Lower leg skin (tissue), 4 donors: ENCODE measurements around the gene CHAT. TPM values are rescaled to one million over a fixed set of nuclear protein-coding genes. Genes with fewer than 3 reads are reported as not detected.

ENCODE experiments used
- DNase-seq, 2 donors: peaks; one replicate each; pipeline ENCODE4 v3.0.0-alpha.2; 2019; ENCODE audit warnings: low spot score in 2 of 2
- H3K4me3 ChIP-seq: fragments of 200-600 bp; sonication (generic); 2 replicates; pipeline ENCODE4 v1.5.1; 2017; ENCODE audit warnings: mild to moderate bottlenecking, low read depth; ENCODE audit not compliant: poor library complexity, severe bottlenecking
- CTCF ChIP-seq, 3 donors: fragments of 450-650 bp; IDR thresholded peaks; one replicate each; pipeline ENCODE4 v1.5.1; 2016; ENCODE audit warnings: antibody characterized with exemption in 3 of 3, mild to moderate bottlenecking in 3 of 3, moderate library complexity in 2 of 3
- POLR2A ChIP-seq, 2 donors: fragments of 450-650 bp; IDR thresholded peaks; one replicate each; pipeline ENCODE4 v1.6.1; 2016 to 2017; ENCODE audit warnings: antibody characterized with exemption in 2 of 2, mild to moderate bottlenecking in 1 of 2, moderate library complexity in 1 of 2
- WGBS, 2 donors: methylation state at CpG; one replicate each; pipeline ENCODE4 v1.1.5; 2018; 5-methylcytosine and 5-hydroxymethylcytosine counted together
- intact Hi-C: fragments of 100-400 bp; cut with DNase I; formaldehyde crosslinking; loops from one replicate; pipeline ENCODE4 v1.15.0; 2023; ENCODE audit warnings: low total_unique reads
- total RNA-seq, 4 donors: library from RNA; depleted of rRNA; stranded (reverse); fragments of >200 nt; gene quantifications; one replicate each; pipeline ENCODE4 v1.1.0, GENCODE V29; 2016

CHAT gene
- total RNA-seq, 4 donors from 2014 or later = not detected

- 64 to 71% methylated on average over 6 of the region's 6 CpGs for WGBS, 2 donors
- intact Hi-C loops = no loop called here
- TF ChIP-seq POLR2A (IDR thresholded peaks at IDR 0.05) (no peak), CTCF (IDR thresholded peaks at IDR 0.05) (no peak)
- no peak for DNase-seq
- H3K4me3 ChIP-seq = no peak overlapping the region
Measured at GRCh38 chr10:49710966-49711365, 97.1 kb downstream of the CHAT start.

- WGBS, 2 donors = 53 to 54% methylated on average over 8 of the region's 8 CpGs
- TF ChIP-seq POLR2A (IDR thresholded peaks at IDR 0.05) (no peak), CTCF (IDR thresholded peaks at IDR 0.05) (no peak)
- H3K4me3 ChIP-seq = no peak overlapping the region
- intact Hi-C loops = no loop called here
- peak in 1 of 2 donors; percentile 36 for DNase-seq
Measured at GRCh38 chr10:49711481-49711880, 97.6 kb downstream of the CHAT start.

- no peak overlapping the region for H3K4me3 ChIP-seq
- peak in 1 of 2 donors; percentile 53 for DNase-seq
- TF ChIP-seq POLR2A (IDR thresholded peaks at IDR 0.05) (no peak), CTCF (IDR thresholded peaks at IDR 0.05) (no peak)
- WGBS, 2 donors = 52 to 62% methylated on average over 5 of the region's 5 CpGs
- intact Hi-C loops = no loop called here
Measured at GRCh38 chr10:49713266-49713665, 99.4 kb downstream of the CHAT start.

Other genes with a start within 250 kb of the CHAT start
- not detected for gene DRGX, start 217.9 kb upstream of the CHAT start, total RNA-seq
- 10 to 100 TPM; 22.7 to 29.7 (median 23.6) TPM for gene ERCC6, start 74.9 kb upstream of the CHAT start, total RNA-seq
- gene SLC18A3, start 3.7 kb upstream of the CHAT start, total RNA-seq = not detected
- gene C10orf53, start 65.6 kb downstream of the CHAT start, total RNA-seq = not detected
- under 1 TPM in 2 of 4 donors, not detected in 2; 0.10 to 0.16 TPM for gene OGDHL, start 148.3 kb downstream of the CHAT start, total RNA-seq